Loucy (cell line): ENCODE measurements around the gene WWOX.

Source experiments
- H2AFZ ChIP-seq: fragments of 200-600 bp; sonication (generic); 2 replicates; pipeline ENCODE4 v1.6.0; 2016; ENCODE audit warnings: antibody characterized with exemption, mild to moderate bottlenecking, low read length, moderate library complexity
- H3F3A ChIP-seq: fragments of 200-600 bp; 2 replicates; pipeline ENCODE4 v1.6.0; 2016; ENCODE audit warnings: antibody characterized with exemption, low read depth, mild to moderate bottlenecking
- H3K27me3 ChIP-seq: fragments of 200-600 bp; sonication (generic); 2 replicates; pipeline ENCODE4 v1.6.1; 2014; ENCODE audit warnings: low read length, mild to moderate bottlenecking; ENCODE audit not compliant: insufficient read depth, poor library complexity, severe bottlenecking
- H3K36me3 ChIP-seq: fragments of 200-600 bp; sonication (generic); 2 replicates; pipeline ENCODE4 v1.6.1; 2016; ENCODE audit warnings: low read length; ENCODE audit not compliant: insufficient read depth
- H3K4me1 ChIP-seq: fragments of 200-600 bp; sonication (generic); 2 replicates; pipeline ENCODE4 v1.5.1; 2014; ENCODE audit warnings: low read length, mild to moderate bottlenecking; ENCODE audit not compliant: insufficient read depth, poor library complexity, severe bottlenecking
- H3K4me2 ChIP-seq: fragments of 200-600 bp; sonication (generic); 2 replicates; pipeline ENCODE4 v1.6.0; 2014; ENCODE audit warnings: antibody characterized with exemption, low read length, low read depth, mild to moderate bottlenecking; ENCODE audit not compliant: poor library complexity, severe bottlenecking
- H3K4me3 ChIP-seq: fragments of 200-600 bp; sonication (generic); 2 replicates; pipeline ENCODE4 v1.5.1; 2014; ENCODE audit warnings: low read length, mild to moderate bottlenecking, mixed read lengths; ENCODE audit not compliant: poor library complexity, severe bottlenecking
- H3K79me2 ChIP-seq: fragments of 200-600 bp; sonication (generic); 2 replicates; pipeline ENCODE4 v1.6.1; 2014; ENCODE audit warnings: low read length; ENCODE audit not compliant: insufficient read depth
- H3K9ac ChIP-seq: fragments of 200-600 bp; sonication (generic); 2 replicates; pipeline ENCODE4 v1.6.0; 2014; ENCODE audit warnings: mild to moderate bottlenecking, low read depth, low read length, moderate library complexity; ENCODE audit not compliant: poor library complexity, severe bottlenecking
- H3K9me2 ChIP-seq: fragments of 200-600 bp; sonication (generic); replicated peaks from 2 replicates; pipeline ENCODE4 v1.6.1; 2016; ENCODE audit warnings: low read depth, low read length, mixed read lengths
- H3K9me3 ChIP-seq: fragments of 200-600 bp; sonication (generic); 2 replicates; pipeline ENCODE4 v1.6.1; 2014; ENCODE audit warnings: mild to moderate bottlenecking, antibody characterized with exemption, low read length, low read depth; ENCODE audit not compliant: insufficient read depth
- H4K20me1 ChIP-seq: fragments of 200-600 bp; sonication (generic); 2 replicates; pipeline ENCODE4 v1.6.0; 2014; ENCODE audit warnings: antibody characterized with exemption, low read length, mild to moderate bottlenecking; ENCODE audit not compliant: insufficient read depth, poor library complexity, severe bottlenecking
- CTCF ChIP-seq: fragments of 200-600 bp; sonication (generic); conservative IDR thresholded peaks from 2 replicates; pipeline ENCODE4 v1.5.1; 2014; ENCODE audit warnings: mild to moderate bottlenecking, antibody characterized with exemption, low read length
- EZH2phosphoT487 ChIP-seq: fragments of 200-600 bp; IDR thresholded peaks from 2 replicates; pipeline ENCODE4 v1.6.1; 2018; ENCODE audit warnings: antibody characterized with exemption, mild to moderate bottlenecking, moderate library complexity, borderline replicate concordance

The WWOX gene

GRCh38 chr16:79124016-79124756 is 1024.7 kb downstream of the WWOX start:
- no peaks in the 10 kb centered on the region for H3K79me2 ChIP-seq
- TF ChIP-seq CTCF, result no peak
- TF ChIP-seq EZH2phosphoT487, result no peak
- H3K4me3 ChIP-seq, result no peak overlapping the region
- H3F3A ChIP-seq, result no peaks in the 10 kb centered on the region
- H3K36me3 ChIP-seq, result no peaks in the 10 kb centered on the region
- H3K9me3 ChIP-seq, result no peaks in the 10 kb centered on the region
- no peak overlapping the region for H3K9ac ChIP-seq
- no peaks in the 10 kb centered on the region for H4K20me1 ChIP-seq
- H3K4me1 ChIP-seq, result peaks cover 4% of the 10 kb centered on the region
- no peak overlapping the region for H2AFZ ChIP-seq
- H3K4me2 ChIP-seq, result no peak overlapping the region
- H3K27me3 ChIP-seq, result no peaks in the 10 kb centered on the region
- H3K9me2 ChIP-seq, result no peaks in the 10 kb centered on the region

- Histone ChIP-seq H3K36me3 (no peaks in the 10 kb centered on the region), H3K9me2 (no peaks in the 10 kb centered on the region), H3K27me3 (no peaks in the 10 kb centered on the region), H3K4me2 (no peak overlapping the region), H3K9me3 (no peaks in the 10 kb centered on the region), H3K9ac (no peak overlapping the region), H3K79me2 (no peaks in the 10 kb centered on the region), H3K4me1 (no peaks in the 10 kb centered on the region), H3K4me3 (no peak overlapping the region), H2AFZ (no peak overlapping the region), H3F3A (no peaks in the 10 kb centered on the region), H4K20me1 (no peaks in the 10 kb centered on the region)
- TF ChIP-seq CTCF, result no peak
- TF ChIP-seq EZH2phosphoT487, result no peak
These were observed 1028.3 kb downstream of the WWOX start for GRCh38 chr16:79127766-79128165.

- no peaks in the 10 kb centered on the region for H3K27me3 ChIP-seq
- no peaks in the 10 kb centered on the region for H3K9me3 ChIP-seq
- no peak overlapping the region for H3K9ac ChIP-seq
- TF ChIP-seq EZH2phosphoT487 (no peak), CTCF (no peak)
- H3K4me2 ChIP-seq, result no peak overlapping the region
- no peaks in the 10 kb centered on the region for H3F3A ChIP-seq
- no peak overlapping the region for H2AFZ ChIP-seq
- H3K79me2 ChIP-seq, result no peaks in the 10 kb centered on the region
- no peak overlapping the region for H3K4me3 ChIP-seq
- no peaks in the 10 kb centered on the region for H3K36me3 ChIP-seq
- no peaks in the 10 kb centered on the region for H4K20me1 ChIP-seq
- no peaks in the 10 kb centered on the region for H3K4me1 ChIP-seq
- no peaks in the 10 kb centered on the region for H3K9me2 ChIP-seq
These were observed 1029.3 kb downstream of the WWOX start for GRCh38 chr16:79128706-79129105.
